ENCODE measurements around the gene SERTAD4. TPM values are rescaled to one million over a fixed set of nuclear protein-coding genes. Genes with fewer than 3 reads are reported as not detected.
"Not testable (repeated sequence)": the region's sequence is repeated elsewhere in the genome, so short reads cannot be mapped to it uniquely, and the experiment has no call there.

The SERTAD4 gene
- 10.9 TPM for polyA plus RNA-seq (2013, experiment 1 of 2)
- 10.5 TPM for polyA plus RNA-seq (2013, experiment 2 of 2)

DNA sequence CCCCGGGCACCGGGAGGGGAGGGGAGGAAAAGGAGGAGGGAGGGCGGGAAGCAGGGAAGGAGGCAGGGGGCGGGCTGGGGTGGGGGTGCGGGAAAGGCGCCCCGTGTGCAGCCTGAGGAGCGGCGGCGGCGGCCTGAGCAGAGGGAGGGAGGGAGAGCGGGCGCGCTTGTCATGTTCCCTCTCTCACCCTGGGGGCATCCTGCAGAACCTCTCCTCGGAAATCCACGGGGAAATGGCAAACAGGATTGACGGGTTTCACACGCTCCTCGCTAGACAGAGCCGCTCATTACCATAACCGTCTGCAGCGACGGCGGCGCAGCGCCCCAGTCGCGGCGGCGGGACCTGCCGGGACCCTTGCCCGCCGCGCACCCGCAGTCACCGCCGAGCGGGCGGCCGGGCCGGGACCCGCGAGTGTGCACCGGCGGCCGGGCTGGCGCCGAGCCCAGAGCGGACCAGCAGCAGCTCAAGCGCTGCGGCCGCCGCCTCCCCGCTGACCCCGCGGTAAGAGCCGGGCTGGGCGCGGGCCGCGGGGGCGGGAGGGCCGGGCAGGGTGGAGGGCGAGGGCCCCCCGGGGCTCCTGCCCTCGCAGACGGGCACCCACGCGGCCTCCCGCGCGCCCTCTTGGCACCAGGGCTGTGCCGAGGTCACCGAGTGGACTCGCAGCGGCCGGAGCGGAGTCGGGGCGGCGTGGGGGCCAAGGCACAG lies at the start of gene SERTAD4:
Gene SERTAD4 (plus strand): TSS at position 286 of the 705 bp plus-strand sequence. CDS start 5,165 bp downstream, outside the sequence.
- WGBS, 2 donors (ENCODE audit: extremely low coverage in 2 of 2, insufficient read length in 2 of 2, insufficient replicate concordance in 1 of 2): no CpG with 5 or more reads among the region's 81 CpGs
- H3K36me3 ChIP-seq (replicated peaks in 1 of 2; ENCODE audit: control insufficient read depth in 2 of 2, insufficient read depth in 2 of 2, low read length in 2 of 2): no peaks in the 10 kb centered on the region
- DNase-seq (ENCODE audit: low spot score): peak; percentile 48
- no peak within 1 kb of the TSS for H3K4ac ChIP-seq (ENCODE audit: low read length)
- peaks cover 0 to 69% (median 3%) of the 10 kb centered on the region in 3 experiments for H3K27me3 ChIP-seq (ENCODE audit: control insufficient read depth in 3 of 3, insufficient read depth in 3 of 3, low read depth in 1 of 3, low read length in 3 of 3)
- H2BK12ac ChIP-seq (ENCODE audit: low read length): peak within 1 kb of the TSS; percentile 88
- H2BK120ac ChIP-seq (ENCODE audit: low read depth, low read length): no peak within 1 kb of the TSS
- H2AK5ac ChIP-seq (ENCODE audit: low read depth, low read length): peak within 1 kb of the TSS; percentile 89
- H3K4me2 ChIP-seq (ENCODE audit: insufficient read depth, low read length, poor library complexity, severe bottlenecking): peak within 1 kb of the TSS; percentile 93
- peak within 1 kb of the TSS; percentile 54 for H2BK5ac ChIP-seq (ENCODE audit: low read length)
- H3K23ac ChIP-seq (ENCODE audit: low read depth, low read length, poor library complexity): peak within 1 kb of the TSS; percentile 45
- peak within 1 kb of the TSS; percentile 96 for H3K18ac ChIP-seq (ENCODE audit: low read length)
- peak within 1 kb of the TSS; percentile 95 for H3K9ac ChIP-seq (ENCODE audit: low read depth, low read length, poor library complexity)
- no peak within 1 kb of the TSS for H3K14ac ChIP-seq (ENCODE audit: low read length)
- no peaks in the 10 kb centered on the region for H3K9me3 ChIP-seq (replicated peaks in 1 of 2; ENCODE audit: control insufficient read depth in 2 of 2, insufficient read depth in 1 of 2, low read depth in 1 of 2, low read length in 2 of 2)
- peak within 1 kb of the TSS; percentile 89 for H2BK15ac ChIP-seq (ENCODE audit: low read length)
- H3K27ac ChIP-seq (replicated peaks; ENCODE audit: low read length): no peak within 1 kb of the TSS
- no peaks in the 10 kb centered on the region for H3K79me1 ChIP-seq (ENCODE audit: low read depth, low read length)
- H3K4me1 ChIP-seq (ENCODE audit: control insufficient read depth in 2 of 2, insufficient read depth in 1 of 2, low read depth in 1 of 2, low read length in 2 of 2): peaks cover 15 to 21% of the 10 kb centered on the region in 2 donors
- H3K4me3 ChIP-seq (ENCODE audit: low read length in 2 of 2): peak within 1 kb of the TSS; percentile 52 to 98
- H4K8ac ChIP-seq (ENCODE audit: low read depth, low read length): no peak within 1 kb of the TSS
- H2AFZ ChIP-seq (ENCODE audit: low read length): peak within 1 kb of the TSS; percentile 94
- H4K91ac ChIP-seq (ENCODE audit: low read depth, low read length, poor library complexity): no peak within 1 kb of the TSS

DNA sequence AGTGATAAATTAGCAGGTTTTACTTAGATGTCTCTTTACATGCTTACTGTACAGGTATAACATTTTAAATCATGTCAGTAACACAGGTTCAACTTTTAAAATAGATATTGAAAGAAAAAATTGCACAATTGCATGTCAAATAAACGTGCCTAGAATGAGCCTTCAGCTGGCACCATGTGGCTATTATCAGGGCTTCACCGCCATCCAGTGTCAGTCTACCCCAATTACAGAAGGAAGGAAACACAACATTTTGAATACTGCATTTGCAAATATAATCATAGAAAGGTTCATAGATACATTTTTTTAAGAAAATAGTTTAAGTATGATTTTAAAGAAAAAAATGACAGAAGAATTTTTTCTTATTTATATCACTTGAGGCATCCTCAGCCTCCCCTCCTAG lies 47.5 kb upstream of the SERTAD4 start:
- Histone ChIP-seq H3K18ac (ENCODE audit: low read length) (no peak overlapping the region), H2AFZ (ENCODE audit: low read length) (no peak overlapping the region), H2BK120ac (ENCODE audit: low read depth, low read length) (no peak overlapping the region), H3K27me3 (ENCODE audit: control insufficient read depth in 3 of 3, insufficient read depth in 3 of 3, low read depth in 1 of 3, low read length in 3 of 3) (peaks cover 0 to 6% (median 0%) of the 10 kb centered on the region in 3 experiments), H3K9me3 (replicated peaks in 1 of 2; ENCODE audit: control insufficient read depth in 2 of 2, insufficient read depth in 1 of 2, low read depth in 1 of 2, low read length in 2 of 2) (no peaks in the 10 kb centered on the region), H3K4me3 (ENCODE audit: low read length in 2 of 2) (no peak overlapping the region), H3K79me1 (ENCODE audit: low read depth, low read length) (no peaks in the 10 kb centered on the region), H3K4ac (ENCODE audit: low read length) (no peak overlapping the region), H3K4me1 (ENCODE audit: control insufficient read depth in 2 of 2, insufficient read depth in 1 of 2, low read depth in 1 of 2, low read length in 2 of 2) (no peaks in the 10 kb centered on the region), H3K14ac (ENCODE audit: low read length) (no peak overlapping the region), H2BK5ac (ENCODE audit: low read length) (no peak overlapping the region), H3K23ac (ENCODE audit: low read depth, low read length, poor library complexity) (no peak overlapping the region), H2BK15ac (ENCODE audit: low read length) (no peak overlapping the region), H3K9ac (ENCODE audit: low read depth, low read length, poor library complexity) (no peak overlapping the region), H3K27ac (replicated peaks; ENCODE audit: low read length) (no peak overlapping the region), H3K4me2 (ENCODE audit: insufficient read depth, low read length, poor library complexity, severe bottlenecking) (no peak overlapping the region), H4K91ac (ENCODE audit: low read depth, low read length, poor library complexity) (no peak overlapping the region), H2BK12ac (ENCODE audit: low read length) (no peak overlapping the region), H4K8ac (ENCODE audit: low read depth, low read length) (no peak overlapping the region), H3K36me3 (replicated peaks in 1 of 2; ENCODE audit: control insufficient read depth in 2 of 2, insufficient read depth in 2 of 2, low read length in 2 of 2) (no peaks in the 10 kb centered on the region), H2AK5ac (ENCODE audit: low read depth, low read length) (no peak overlapping the region)
- DNase-seq (ENCODE audit: low spot score): no peak
- WGBS, 2 donors (ENCODE audit: extremely low coverage in 2 of 2, insufficient read length in 2 of 2, insufficient replicate concordance in 1 of 2): no CpG with 5 or more reads among the region's 2 CpGs

DNA sequence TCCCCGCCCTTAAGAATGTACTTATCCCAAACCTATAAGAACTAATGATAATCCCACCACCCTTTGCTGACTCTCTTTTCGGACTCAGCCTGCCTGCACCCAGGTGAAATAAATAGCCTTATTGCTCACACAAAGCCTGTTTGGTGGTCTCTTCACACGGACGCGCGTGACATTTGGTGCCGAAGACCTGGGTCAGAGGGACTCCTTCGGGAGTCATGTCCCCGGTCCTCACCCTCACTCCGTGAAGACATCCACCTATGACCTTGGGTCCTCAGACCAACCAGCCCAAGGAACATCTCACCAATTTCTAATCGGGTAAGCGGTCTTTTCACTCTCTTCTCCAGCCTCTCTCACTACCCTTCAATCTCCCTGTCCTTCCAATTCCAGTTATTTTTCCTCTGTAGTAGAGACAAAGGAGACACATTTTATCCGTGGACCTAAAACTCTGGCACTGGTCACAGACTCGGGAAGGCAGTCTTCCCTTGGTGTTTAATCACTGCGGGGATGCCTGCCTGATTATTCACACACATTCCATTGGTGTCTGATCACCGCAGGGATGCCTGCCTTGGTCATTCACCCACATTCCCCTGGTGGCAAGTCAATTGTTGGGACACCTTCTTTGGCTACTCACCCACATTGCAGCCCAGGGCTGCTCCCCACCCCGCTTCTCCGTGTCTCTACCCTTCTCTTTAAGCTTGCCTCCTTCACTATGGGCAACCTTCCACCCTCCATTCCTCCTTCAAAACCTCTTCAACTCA lies 44.6 kb upstream of the SERTAD4 start:
- not testable (repeated sequence) for H3K14ac ChIP-seq (ENCODE audit: low read length); H3K23ac ChIP-seq (ENCODE audit: low read depth, low read length, poor library complexity); H3K27me3 ChIP-seq (ENCODE audit: control insufficient read depth in 3 of 3, insufficient read depth in 3 of 3, low read depth in 1 of 3, low read length in 3 of 3); H4K91ac ChIP-seq (ENCODE audit: low read depth, low read length, poor library complexity); H2AFZ ChIP-seq (ENCODE audit: low read length); H3K4me3 ChIP-seq (ENCODE audit: low read length in 2 of 2); H3K9ac ChIP-seq (ENCODE audit: low read depth, low read length, poor library complexity); H4K8ac ChIP-seq (ENCODE audit: low read depth, low read length); H2BK5ac ChIP-seq (ENCODE audit: low read length); H2BK12ac ChIP-seq (ENCODE audit: low read length); H3K4me1 ChIP-seq (ENCODE audit: control insufficient read depth in 2 of 2, insufficient read depth in 1 of 2, low read depth in 1 of 2, low read length in 2 of 2); DNase-seq (ENCODE audit: low spot score); H3K18ac ChIP-seq (ENCODE audit: low read length); H2AK5ac ChIP-seq (ENCODE audit: low read depth, low read length); H3K36me3 ChIP-seq (replicated peaks in 1 of 2; ENCODE audit: control insufficient read depth in 2 of 2, insufficient read depth in 2 of 2, low read length in 2 of 2); H3K79me1 ChIP-seq (ENCODE audit: low read depth, low read length); H2BK15ac ChIP-seq (ENCODE audit: low read length); H3K9me3 ChIP-seq (replicated peaks in 1 of 2; ENCODE audit: control insufficient read depth in 2 of 2, insufficient read depth in 1 of 2, low read depth in 1 of 2, low read length in 2 of 2); H3K4ac ChIP-seq (ENCODE audit: low read length); H3K4me2 ChIP-seq (ENCODE audit: insufficient read depth, low read length, poor library complexity, severe bottlenecking); H2BK120ac ChIP-seq (ENCODE audit: low read depth, low read length); H3K27ac ChIP-seq (replicated peaks; ENCODE audit: low read length)
- no CpG with 5 or more reads among the region's 18 CpGs for WGBS, 2 donors (ENCODE audit: extremely low coverage in 2 of 2, insufficient read length in 2 of 2, insufficient replicate concordance in 1 of 2)

DNA sequence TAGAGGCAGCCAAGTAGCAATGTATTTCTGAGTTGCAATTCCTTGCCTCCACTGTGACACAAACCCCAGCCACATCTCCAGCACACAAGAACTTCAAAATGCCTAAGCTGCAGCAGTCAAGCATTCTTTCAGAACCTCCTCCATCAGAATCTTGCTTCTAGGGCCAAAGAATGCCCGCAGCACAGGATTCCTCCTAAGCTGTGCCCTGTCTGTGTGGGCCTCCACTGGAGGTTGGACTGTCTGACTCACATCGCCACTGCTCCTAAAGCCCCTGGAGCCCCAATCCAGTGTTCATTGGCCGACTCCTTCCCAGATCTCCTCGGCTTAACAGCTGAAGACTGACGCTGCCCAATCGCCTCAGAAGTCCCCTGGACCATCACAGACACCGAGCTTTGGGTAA lies 43.2 kb upstream of the SERTAD4 start:
- Histone ChIP-seq H3K14ac (ENCODE audit: low read length) (no peak overlapping the region), H3K23ac (ENCODE audit: low read depth, low read length, poor library complexity) (no peak overlapping the region), H3K36me3 (replicated peaks in 1 of 2; ENCODE audit: control insufficient read depth in 2 of 2, insufficient read depth in 2 of 2, low read length in 2 of 2) (no peaks in the 10 kb centered on the region), H3K27me3 (ENCODE audit: control insufficient read depth in 3 of 3, insufficient read depth in 3 of 3, low read depth in 1 of 3, low read length in 3 of 3) (peaks cover 0 to 6% (median 0%) of the 10 kb centered on the region in 3 experiments), H3K9ac (ENCODE audit: low read depth, low read length, poor library complexity) (no peak overlapping the region), H2BK15ac (ENCODE audit: low read length) (no peak overlapping the region), H4K91ac (ENCODE audit: low read depth, low read length, poor library complexity) (no peak overlapping the region), H2BK5ac (ENCODE audit: low read length) (no peak overlapping the region), H3K18ac (ENCODE audit: low read length) (no peak overlapping the region), H3K79me1 (ENCODE audit: low read depth, low read length) (no peaks in the 10 kb centered on the region), H3K27ac (replicated peaks; ENCODE audit: low read length) (no peak overlapping the region), H2AFZ (ENCODE audit: low read length) (no peak overlapping the region), H3K4ac (ENCODE audit: low read length) (no peak overlapping the region), H2AK5ac (ENCODE audit: low read depth, low read length) (no peak overlapping the region), H3K9me3 (replicated peaks in 1 of 2; ENCODE audit: control insufficient read depth in 2 of 2, insufficient read depth in 1 of 2, low read depth in 1 of 2, low read length in 2 of 2) (no peaks in the 10 kb centered on the region), H2BK12ac (ENCODE audit: low read length) (no peak overlapping the region), H2BK120ac (ENCODE audit: low read depth, low read length) (no peak overlapping the region), H3K4me2 (ENCODE audit: insufficient read depth, low read length, poor library complexity, severe bottlenecking) (no peak overlapping the region), H3K4me1 (ENCODE audit: control insufficient read depth in 2 of 2, insufficient read depth in 1 of 2, low read depth in 1 of 2, low read length in 2 of 2) (no peaks in the 10 kb centered on the region), H3K4me3 (ENCODE audit: low read length in 2 of 2) (no peak overlapping the region), H4K8ac (ENCODE audit: low read depth, low read length) (no peak overlapping the region)
- DNase-seq (ENCODE audit: low spot score): no peak
- WGBS, 2 donors (ENCODE audit: extremely low coverage in 2 of 2, insufficient read length in 2 of 2, insufficient replicate concordance in 1 of 2): no CpG with 5 or more reads among the region's 7 CpGs
